NCI-H510A treated with DMSO at 0.1 percent for 48 hours (cell line): Measurements from ENCODE around the gene PDK1.
"Not testable (repeated sequence)": the region's sequence is repeated elsewhere in the genome, so short reads cannot be mapped to it uniquely, and the experiment has no call there.

Source experiments
- DNase-seq: peaks from one replicate; lab custom pipeline; 2025; lab: John Stamatoyannopoulos, UW

Gene PDK1

DNA sequence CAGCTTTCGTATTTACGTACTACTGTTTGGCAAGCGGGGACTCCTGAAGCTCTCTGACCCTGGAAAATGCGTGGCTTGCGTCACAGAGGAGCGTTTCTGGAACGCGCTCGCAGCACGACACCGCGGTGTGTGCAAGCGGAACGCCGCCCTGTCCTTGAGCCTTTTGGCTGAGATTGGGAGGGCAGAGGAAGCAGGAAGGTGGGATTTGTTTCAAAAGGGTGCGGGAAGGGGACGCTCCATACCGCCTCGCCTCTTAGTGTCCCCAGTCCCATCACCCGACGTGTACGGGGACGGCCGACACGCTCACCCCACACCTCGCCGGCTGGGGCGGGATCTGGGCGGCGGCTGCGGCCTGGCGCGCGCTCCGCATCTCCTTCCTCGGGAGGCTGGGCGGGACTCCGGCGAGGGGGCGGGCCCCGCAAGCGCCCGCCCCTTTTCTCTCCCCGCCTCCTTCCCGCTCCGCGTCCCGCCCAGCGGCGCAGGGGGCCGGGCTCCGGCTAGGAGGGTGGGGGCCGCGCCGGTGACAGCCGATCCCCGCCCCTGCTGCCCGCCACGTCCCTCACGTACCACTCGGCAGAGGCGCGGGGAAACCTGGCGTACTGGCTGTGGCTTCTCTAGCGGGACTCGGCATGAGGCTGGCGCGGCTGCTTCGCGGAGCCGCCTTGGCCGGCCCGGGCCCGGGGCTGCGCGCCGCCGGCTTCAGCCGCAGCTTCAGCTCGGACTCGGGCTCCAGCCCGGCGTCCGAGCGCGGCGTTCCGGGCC, at the start of gene PDK1:
Gene PDK1 (plus strand): TSS at position 569 of the 762 bp plus-strand sequence. CDS start 61 bp downstream, at position 630.
- peak; percentile 95 for DNase-seq

DNA sequence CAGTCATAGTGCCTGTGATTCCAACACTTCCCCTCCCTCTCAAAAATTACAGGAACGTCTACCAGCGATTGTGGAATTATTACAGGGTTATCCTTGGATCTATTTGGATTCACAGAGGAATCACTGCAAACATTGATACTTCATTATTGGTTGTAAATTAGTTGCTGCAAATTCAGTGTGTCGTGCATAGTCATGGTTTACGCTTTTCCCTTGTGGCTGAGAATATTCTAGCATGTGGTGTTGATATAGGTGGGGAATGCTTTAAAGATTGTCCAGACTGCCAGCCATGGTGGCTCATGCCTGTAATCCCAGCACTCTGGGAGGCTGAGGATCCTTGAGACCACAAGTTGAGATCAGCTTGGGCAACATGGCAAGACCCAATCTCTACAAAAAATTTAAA, 48.7 kb upstream of the PDK1 start:
- no peak for DNase-seq

DNA sequence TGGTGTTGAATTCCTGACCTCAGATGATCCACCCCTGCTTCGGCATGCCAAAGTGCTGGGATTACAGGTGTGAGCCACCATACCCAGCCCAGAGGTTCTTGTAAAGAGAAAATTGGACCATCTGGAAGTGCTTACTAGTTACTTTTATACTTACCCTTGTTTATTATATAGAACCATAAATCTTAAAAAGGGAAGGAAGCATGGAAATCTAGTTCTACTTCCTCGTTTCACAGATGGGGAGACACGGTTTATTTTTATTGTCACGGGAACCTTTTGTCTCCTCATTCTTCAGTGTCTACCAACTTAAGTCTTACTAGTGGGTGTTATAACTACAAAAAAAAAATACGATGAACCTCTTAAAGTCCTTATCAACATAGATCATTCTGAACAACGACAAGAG, 45.8 kb upstream of the PDK1 start:
- no peak for DNase-seq

DNA sequence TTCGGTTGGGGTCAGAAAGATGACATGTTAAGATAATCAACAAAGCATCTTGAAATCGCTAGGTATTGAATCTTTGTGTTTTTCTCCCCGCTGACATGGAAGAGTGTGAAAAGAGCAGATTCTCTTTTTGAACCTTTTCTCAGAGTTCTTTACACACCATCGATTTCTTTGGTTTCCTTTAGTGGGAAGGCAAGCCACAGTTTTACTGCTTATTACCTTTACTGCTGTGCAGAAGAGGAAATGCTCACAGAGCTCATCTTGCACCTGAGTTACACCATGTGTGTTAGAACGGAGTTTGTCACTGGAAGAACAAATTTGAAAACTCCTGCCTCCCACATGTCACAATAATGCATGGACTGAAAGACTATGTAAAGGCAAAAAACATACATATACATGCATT, 45.3 kb upstream of the PDK1 start:
- no peak for DNase-seq

DNA sequence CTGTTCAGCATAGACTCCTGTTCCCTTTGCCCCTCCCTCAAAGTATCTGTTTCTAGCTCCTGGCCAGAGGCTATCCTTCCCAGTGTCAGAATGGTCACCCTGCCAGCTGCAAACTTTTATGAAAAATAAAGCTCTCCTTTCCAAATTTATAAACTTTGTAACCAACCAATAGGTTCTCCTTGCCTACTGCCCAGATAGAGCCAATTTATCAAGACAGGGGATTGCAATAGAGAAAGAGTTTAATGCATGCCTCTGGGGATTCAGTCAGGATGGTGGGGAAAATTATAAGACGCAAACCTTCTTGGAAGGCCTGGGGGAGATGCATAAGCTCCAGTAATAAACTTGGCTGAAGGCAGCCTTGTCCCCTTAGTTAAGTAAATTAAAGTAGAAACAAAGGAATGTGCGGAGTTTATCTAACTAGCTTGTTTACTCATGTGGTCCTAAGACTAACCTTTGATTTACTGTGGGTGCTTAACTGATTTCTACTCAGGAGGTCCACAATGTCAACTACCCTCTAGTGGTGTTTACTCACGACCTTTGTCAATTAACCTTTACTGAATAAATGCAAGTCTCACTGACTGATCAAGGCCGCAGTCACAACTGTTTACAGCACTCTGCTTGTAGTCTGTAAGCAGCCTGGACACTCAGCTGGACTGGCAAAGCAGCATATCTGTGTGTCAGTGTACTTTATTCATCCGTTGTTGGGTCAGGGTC, 42.9 kb upstream of the PDK1 start:
- DNase-seq, result no peak

DNA sequence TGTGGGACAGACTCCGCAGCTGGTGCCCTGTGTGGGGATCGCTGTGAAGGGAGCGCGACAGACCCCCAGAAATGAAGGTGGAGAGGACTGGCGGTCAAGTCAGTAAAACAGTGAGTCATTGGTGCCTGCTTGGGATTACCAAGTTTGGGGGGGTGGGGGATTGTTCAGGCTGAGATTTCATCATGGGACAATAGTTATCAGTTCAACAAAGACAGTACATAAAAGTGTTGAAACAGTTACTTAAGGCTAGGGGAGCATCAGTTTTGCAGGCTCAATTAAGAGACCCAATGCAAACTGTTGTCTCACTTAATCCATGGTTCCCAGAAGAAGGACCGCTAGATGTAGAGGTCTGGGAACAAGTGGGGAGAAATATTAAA, 42.4 kb upstream of the PDK1 start:
- DNase-seq, result no peak

DNA sequence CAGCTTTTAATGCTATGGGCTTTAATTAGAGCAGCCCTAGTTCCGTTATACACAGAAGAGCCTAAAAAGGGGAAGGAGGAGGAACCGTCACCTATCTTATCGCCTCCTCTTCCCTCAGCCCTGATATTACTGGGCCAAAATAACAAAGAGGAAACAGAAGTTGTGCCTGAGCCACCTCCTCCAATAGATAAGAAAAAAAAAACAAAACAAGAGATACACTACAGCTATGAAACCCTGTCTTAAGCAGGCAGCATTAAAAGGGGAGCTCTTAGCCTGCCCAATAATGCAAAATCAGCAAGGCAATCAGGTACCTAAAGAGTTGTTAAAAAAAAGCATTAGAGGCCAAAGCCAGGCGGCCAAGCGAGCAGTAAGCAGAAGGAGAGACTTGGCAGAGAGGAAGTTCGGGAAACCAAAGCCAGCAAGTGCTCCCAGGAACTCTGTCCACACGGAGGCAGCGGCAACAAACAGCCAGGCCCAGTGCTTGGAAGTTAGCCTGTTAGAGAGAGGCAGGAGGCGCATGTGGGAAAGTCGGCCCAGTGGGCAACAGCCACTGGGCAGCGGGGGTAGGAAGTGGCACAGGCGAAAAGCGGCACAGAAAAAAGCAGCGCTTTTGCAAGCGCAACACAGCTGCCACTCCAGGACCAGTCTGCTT, 41.8 kb upstream of the PDK1 start:
- DNase-seq, result no peak

DNA sequence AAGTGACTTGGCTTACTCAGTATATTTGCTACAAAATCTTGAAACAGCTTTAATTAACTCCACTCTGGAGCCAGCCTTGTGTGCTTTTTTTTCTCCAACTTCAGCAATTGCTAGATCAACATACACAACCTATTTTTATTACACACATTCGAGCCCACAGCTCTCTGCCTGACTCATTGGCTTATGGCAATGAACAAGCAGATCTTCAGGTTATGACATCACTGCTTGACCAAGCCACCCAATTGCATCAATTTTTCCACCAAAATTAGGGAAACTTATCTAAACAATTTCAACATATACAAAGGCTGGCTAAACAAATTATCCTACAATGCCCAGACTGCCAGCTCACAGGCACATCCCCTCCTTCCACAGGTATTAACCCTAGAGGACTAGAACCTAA, 39.6 kb upstream of the PDK1 start:
- DNase-seq, result no peak

DNA sequence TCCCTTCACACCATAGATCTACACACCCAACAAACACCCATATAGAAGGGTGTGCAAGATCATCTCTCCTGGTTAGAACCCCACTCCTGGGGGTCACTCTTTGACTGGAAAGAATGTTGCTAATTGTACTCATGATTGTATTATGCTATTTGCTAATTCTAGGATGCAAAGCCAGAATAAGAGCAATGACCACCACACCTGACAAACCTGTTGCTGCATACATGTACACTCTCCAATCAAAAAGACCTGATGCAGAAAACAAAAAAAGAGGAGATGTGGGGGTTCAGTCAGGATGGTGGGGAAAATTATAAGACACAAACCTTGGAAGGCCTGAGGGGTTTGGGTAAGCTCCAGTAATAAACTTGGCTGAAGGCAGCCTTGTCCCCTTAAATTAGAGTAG, 36.9 kb upstream of the PDK1 start:
- DNase-seq, result no peak

DNA sequence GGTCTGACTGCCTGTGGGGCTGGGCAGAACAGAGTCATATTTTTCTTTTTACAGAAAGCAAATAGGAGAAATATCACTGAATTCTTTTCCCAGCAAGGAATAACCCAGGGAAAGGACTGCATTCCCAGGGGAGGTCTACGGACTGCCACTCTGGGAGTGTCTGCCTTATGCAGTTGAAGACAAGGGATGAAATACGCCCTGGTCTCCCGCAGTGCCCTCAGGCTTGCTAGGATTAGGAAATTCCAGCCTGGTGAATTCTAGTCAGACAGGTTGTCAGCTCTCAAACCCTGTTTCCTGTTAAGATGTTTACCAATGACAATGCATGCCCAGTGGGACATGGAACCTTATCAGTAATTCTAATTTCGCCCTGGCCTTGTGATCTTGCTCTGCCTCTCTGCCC, 30.3 kb upstream of the PDK1 start:
- no peak for DNase-seq

DNA sequence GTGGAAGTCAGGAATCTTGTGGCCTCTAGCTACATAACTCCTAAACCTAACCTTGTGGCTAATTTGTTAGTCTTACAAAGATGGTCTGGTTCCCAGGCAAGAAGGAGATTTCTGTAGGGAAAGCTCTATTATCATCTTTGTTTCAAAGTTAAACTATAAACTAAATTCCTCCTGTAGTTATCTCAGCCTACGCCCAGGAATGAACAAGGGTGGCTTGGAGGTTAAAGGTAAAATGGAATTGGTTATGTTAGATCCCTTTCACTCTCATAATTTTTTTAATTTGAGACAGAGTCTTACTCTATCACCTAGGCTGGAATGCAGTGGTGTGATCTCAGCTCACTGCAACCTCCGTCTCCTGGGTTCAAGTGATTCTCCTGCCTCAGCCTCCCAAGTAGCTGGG, 24.6 kb upstream of the PDK1 start:
- DNase-seq, result no peak

DNA sequence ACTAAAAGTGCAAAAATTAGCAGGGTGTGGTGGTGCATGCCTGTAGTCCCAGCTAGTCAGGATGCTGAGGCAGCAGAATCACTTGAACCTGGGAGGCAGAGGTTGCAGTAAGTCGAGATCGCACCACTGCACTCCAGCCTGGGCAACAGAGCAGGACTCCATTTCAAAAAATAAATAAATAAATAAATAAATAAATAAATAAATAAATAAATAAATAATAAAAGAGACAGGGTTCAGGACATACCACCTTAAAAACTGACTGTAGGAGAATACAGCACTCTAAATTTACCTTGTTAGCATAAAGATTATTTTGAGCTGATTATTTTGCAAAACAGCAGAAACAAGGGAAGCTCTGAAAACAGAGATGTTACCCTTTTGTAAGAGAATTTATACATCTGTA, 23.4 kb upstream of the PDK1 start:
- not testable (repeated sequence) for DNase-seq

DNA sequence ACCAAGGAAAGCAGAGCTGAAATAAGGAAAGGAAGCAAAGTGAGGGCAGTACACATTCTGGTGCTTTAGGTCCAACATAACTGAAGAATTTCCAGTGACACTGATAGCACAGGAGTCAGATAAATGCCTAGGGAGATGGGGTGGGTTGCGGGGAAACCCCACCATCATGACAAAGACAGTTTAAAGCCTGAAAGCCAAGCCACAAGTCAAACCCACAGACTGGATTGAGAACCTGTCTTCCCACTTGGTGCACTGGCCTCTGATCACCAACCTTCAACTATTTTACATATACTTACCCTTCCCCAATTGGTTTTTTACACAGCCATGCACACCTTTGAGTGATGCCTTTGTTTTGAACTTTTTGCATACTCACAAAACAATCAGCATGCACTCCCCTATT, 22.2 kb upstream of the PDK1 start:
- DNase-seq, result no peak

DNA sequence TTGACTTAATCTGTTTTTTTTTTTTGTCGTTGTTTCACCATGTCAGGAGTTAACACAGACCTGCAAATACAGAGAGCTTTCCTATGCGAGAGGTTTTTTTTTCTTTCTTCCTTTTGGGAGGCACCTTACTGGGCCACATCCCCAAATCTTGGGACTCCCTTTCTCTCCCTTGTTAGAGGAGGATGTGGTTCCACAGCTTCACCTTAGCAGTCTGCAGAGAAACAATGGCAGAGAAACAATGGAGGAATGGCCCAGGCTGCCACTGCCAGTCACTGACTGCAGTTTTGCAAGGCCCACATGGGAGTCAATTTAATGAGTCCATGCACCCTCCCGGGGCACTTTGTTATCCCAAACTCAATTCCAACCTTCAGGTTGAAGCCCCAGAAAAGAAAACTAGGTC, 20.8 kb upstream of the PDK1 start:
- DNase-seq, result no peak

DNA sequence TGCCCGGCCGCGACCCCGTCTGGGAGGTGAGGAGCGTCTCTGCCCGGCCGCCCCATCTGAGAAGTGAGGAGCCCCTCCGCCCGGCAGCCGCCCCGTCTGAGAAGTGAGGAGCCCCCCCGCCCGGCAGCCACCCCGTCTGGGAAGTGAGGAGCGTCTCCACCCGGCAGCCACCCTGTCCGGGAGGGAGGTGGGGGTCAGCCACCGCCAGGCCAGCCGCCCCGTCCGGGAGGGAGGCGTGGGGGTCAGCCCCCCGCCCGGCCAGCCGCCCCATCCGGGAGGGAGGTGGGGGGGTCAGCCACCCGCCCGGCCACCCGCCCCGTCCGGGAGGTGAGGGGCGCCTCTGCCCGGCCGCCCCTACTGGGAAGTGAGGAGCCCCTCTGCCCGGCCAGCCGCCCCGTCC, 18.0 kb upstream of the PDK1 start:
- not testable (repeated sequence) for DNase-seq

DNA sequence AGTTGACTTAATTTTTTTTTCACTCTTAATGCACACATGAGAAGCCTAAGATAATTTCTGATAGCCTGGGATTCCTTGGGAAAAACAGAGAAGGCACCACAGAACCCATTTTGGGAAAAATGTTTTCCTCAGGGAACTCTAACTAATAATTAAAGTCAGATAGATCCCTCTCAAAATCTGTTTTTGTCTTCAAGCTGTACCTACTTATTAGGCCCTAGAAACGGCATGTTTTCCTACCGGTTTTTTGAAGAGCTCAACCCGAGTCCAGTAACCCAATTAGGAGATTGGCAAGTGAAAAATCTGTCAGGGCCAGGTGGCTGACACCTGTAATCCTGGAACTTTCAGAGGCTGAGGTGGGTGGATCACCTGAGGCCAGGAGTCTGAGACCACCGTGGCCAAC, 16.1 kb upstream of the PDK1 start:
- no peak for DNase-seq

DNA sequence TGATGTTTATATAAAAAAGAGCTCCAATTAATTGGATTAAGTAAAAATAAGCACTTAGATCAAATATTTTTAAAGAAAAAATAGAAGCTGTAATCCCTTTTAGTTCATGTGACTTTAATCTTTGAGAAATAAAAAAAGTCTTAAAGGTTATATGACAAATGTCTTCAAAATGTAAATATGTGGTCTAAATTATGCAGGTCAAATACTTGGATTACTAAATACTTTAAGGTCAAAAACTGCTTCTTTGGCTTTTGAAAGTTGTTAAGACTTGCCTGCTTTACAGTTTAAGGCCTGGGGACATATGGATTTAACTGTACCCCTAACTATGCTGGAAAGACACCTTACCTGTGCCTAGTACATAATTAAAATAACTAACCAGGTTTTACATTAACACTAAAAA, 15.5 kb upstream of the PDK1 start:
- DNase-seq, result no peak

DNA sequence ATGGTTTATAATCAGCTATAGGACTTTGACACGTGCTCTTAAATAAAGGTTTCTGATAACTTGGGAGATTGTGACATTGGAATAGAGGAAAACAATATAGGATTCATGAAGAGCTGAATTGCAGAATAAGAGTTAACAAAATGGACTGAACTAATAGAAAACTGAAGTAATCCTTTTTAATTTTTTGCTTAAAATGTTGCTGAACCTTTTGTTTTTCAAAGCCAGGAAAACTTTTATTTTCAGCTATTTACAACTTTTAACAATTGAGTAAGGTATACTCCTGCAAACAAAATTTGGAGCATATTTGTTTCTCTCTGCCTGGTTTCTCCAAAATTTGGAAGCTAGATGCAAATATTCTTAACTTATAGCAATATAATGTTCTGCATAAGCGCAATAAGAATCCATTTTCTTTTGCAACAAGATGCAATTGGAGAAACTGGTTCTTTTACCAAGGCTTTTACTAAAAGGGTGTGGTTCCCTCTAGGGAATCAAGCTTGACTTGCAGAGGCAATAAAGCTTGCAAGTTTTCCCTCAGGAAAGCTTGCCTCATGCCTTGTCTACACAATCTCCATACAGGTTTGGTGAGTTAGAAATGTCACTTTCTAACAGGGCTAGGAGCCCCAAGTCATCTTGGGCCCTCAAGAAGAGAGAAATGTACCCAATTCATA, 10.3 kb upstream of the PDK1 start:
- DNase-seq, result no peak

DNA sequence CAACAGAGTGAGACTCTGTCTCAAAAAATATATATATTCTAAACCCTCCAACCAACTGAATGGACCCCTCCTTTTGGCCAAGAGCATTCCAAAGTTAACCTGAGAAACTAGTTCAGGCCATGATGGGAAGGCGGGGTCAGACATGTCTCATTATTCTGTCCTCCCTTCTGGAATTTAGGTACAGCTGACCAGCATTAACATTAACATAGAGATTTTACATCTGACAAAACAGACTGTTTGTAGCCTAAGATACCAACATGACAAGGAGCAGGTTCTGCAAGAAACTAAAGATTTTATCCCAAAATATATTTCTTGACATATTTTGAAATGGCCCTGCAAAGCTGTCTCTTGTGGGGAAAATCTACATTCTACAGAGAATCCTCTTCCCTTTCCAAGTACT, 6.8 kb upstream of the PDK1 start:
- DNase-seq, result no peak

DNA sequence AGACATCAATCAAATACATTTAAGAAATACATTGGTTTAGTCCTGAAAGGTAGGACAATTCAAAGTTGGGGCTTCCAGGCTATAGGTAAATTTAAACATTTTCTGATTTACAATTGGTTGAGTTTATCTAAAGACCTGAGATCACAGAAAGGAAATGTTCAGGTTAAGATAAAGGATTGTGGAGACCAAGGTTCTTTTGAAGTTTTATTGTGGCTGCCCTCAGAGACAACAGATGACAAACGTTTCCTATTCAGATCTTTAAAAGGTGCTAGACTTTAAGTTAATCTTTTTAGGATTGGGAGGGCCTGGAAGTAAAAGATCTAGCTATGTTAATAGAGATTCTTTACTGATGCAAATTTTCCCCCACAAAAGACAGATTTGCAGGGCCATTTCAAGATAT, 6.1 kb upstream of the PDK1 start:
- not testable (repeated sequence) for DNase-seq

DNA sequence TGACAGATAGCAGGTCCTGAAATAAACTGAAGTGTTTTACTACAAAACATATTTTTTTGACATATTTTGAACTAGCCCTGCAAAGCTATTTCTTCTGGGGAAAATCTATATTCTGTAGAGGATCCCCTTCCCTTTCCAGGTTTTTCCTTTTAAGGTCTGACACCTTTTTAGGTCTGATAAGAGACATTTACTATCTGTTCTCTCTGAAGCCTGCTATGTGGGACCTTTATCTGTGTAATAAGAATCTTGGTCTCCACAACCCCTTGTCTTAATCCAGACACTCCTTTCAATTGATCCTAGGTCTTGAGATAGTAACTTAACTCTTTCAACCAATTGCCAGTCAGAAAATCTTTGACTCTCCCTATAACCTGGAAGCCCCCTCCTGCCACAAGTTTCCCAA, 5.5 kb upstream of the PDK1 start:
- no peak for DNase-seq

DNA sequence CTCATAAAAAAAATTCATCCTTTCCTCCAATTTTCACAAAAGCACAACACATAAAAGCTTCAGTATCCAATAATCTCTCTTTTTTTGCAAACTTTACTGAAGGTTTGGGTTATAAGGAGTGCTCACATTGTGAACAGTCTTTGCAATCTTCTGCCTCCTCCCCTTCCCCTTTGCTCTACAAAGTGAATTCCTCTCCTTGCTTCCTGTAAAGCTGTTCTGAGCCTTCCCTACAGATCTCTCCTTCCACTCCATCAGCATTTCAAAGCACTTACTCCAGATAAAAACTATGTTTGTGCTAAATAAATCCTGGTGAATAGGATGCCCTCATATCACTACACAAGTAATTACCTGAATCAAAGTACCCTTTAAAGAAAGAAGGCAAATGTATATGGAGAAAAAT, 4.6 kb upstream of the PDK1 start:
- no peak for DNase-seq
